Fibroblast of upper back skin (primary cell): ENCODE data around the gene KCNK17.
A peak's percentile ranks its signal among the peaks of the same experiment; 100 is the strongest.

Source experiments
- DNase-seq: peaks from one replicate; pipeline ENCODE4 v3.0.0-alpha.2; 2013

Gene KCNK17

DNA sequence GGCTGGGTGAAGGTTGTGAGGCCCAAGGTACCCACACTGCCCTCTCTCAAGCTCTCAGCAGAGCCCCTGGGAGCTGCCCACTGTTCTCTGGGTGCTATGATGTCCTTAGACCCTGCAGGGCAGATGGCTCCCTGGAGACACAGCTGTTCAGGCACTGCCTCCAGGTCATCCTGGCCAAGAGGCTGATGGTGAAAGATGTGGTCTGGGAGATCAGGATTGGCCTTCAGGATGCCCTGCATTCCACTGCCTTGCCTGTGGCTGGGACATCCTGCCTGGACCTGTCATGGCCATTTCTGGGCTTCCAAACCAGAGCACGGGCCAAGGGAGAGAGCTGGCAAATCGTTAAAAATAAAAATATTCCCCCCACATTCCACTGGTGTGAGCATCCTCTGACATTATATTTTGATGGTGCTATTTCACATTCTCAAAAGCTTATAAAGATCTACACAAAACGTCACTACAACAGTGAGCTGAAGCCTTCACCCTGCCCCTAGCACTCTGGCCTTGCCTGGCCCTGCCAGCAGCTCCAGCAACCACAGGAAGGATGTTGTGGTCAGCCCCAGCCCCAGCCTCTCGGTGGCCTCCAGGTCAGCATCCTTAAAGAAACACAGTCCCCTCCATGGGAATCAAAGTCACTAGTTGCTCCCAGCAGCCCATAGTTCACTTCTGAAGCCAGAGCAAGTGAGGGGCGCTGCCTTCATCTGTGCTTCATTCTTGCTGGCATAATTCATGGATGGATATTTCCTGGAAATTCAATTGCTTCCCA lies 21.7 kb upstream of the KCNK17 start:
- peak; percentile 8 for DNase-seq

DNA sequence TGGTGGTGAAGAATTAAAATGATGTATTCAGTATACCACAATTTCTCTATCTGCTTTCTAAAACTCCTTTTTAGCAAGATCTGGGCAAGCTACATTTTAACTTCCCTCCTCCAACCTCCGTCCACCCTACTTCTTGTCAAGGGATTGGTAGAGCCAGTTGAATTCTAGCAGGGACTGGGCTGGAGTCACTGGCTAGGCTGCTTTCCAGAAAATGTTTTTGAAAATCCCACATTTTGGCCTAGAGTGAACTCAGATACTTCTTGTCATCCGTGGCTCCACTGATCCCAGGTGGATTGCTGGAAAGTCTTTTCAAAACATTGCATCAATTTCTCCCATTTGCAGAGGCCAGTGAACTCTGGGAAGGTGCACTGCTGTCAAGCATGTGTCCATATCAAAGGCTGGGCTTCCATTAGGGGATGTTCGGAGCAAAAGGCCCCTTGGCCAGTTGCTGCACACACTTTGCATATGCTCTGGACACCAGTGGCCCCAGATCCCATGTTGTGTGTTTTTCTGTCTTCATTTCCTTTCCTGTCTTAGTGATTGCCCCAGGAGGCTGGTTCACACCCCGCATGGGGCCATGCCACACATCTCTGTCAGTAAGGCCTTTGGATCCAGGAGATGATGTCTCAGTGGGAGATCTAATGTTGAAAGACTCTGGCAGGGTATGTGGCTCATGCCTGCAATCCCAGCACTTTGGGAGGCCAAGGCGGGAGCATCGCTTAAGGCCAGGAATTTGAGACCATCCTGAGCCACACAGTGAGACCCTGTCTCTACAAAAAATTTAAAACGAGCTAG lies 19.6 kb upstream of the KCNK17 start:
- DNase-seq = peak; percentile 8

DNA sequence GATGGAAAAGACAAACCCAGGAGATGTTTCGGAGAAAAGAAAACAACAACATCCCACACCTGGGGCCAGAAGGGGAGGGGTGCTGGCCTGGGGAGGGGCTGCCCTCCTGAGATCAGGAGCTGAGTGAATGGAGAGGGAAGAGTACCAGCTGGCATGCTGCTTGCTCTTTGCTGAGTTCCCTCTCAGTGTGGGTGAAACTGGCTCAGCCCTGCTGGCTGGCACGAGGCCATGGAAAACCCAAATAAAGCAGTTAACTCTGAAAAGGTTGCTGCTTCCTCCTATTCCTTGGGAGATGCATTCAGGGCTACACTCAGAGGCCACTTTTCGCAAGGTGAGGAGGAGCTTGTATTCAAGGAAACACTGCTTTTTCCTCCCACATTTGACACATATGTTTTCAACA lies 16.3 kb upstream of the KCNK17 start:
- DNase-seq = no peak

DNA sequence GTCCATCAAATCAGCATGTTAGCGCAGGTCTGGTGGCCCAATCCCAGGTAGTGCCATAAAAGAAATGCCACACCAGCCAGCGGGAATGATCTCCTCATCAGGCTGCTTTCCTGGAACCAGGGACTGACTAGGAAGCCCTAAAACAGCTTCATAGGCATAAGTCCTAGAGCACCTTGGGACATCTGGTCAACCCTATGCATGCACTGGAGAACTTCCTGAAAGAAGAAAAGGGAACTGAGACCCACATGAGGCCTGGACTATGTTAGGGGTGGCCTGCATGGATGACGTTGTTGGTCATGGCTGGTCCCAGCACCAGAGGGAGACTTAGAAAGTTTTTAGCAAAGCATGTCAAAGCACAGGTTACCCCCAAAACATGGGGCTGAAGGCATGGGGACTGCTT lies 15.8 kb upstream of the KCNK17 start:
- DNase-seq = no peak

DNA sequence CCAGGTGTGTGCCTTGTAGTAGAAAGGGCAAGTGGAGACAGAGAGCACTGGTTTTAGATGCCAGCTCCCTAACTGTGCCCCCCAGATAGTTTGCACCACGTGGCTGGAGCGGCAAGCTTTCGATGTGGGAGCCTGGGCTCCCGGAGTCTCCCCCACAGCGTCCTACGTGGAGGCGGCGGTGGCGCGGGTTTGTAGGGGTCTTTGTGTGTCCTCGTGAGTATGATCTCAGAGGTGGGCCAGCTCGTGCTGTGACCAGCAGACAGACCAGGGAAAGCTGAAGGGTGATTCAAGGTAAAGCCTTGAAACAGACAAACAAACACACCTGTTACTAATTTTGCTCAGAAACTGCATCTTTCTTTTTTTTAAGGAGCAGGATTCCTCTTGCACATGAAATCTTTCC lies 13.8 kb upstream of the KCNK17 start:
- no peak for DNase-seq

DNA sequence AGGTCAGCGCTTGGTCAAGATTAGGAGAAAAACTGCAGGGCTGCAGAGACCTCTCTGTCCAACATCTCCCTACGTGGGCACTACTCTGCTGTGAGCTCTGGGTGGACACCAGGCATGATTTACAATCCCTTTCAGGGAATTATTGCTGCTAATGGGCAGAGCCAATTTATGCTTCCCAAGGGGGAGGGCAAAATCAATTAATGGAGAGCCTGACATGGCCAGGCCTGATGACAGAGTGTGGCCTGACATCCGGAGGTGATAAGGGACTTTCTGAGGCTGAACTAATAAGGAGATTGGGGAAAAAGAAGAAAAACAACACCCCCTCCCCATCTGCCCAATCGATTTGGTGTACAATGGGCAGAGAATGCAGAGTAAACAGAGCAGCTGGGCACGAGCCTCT lies 13.3 kb upstream of the KCNK17 start:
- no peak for DNase-seq

DNA sequence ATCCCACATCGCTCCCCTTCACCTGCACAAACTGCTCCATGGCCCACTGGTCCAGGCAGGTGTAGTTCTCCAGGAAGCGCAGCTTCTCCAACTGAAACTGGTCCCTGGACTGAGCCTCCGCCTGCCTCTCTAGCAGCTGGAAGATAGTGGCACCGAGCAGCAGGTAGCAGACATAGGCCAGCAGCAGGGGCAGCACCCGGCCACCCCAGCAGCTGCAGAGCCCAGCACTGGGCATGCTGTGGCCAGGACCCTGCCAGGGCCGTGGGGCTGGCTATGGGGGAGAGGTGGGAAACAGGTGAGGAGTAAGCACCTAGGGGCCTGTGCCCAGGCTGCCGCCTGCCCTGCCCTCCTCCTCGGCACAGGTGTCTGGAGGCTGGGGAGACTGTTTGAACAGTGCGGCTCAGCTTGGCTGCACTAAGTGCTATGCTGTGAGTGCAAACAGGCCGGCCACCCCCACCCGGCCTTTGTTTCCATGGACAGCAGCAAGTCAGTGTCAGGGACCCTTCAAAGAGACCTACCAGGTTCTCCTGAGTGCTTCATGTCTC lies 8.2 kb upstream of the KCNK17 start, which contains the start of gene KCNK16:
Gene KCNK16 (minus strand): TSS at position 397 of the 545 bp plus-strand sequence. CDS start 162 bp downstream, at position 235.
- no peak for DNase-seq

DNA sequence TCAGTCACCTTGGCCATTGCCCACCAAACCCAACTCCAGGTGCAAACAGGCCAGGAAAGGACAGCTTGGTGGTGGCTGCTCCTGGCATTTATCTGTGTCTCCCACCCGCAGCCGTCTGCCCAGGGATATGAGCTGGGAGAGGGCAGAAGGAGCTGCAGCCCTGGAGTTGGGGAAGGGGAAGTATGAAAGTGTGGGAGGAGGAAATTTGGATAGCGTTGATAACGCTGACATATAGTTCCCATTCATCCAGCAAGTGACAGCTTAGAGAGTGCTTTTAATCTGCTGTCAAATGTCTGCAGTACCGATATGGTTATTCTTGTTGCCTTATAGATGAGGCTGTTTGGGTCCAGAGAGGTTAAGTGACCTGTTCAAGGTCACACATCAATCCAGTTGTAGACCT lies 7.5 kb upstream of the KCNK17 start:
- no peak for DNase-seq

DNA sequence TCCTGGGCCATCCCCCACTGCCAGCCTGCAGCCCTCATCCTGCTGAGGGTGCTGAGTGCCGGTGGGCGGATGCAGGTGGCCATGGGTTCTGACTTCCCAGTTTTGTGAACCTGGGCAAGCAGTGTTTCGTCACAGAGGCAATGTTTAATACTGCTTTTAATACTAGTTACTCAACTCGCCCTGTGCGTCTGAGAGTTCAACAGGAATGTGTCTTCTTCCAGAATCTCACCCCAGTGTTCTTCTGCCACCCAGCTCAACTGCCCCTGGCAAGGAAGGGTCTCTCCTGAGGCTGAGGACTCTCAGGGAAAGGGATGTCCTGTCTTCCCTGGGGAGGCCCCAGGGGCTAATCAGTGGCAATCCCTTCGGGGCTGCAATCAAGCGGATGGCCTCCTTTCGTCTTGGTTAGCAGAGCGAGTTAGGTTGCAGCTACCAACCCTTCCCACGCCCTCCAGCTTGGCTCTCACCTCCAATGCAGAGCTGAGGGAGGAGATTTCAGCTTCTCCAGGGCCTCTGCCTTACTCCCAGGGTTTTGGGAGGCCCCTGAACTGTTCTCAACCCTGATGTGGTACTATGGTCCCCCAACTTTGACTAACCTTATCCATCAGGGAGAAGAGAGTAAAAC lies 6.3 kb upstream of the KCNK17 start:
- no peak for DNase-seq

DNA sequence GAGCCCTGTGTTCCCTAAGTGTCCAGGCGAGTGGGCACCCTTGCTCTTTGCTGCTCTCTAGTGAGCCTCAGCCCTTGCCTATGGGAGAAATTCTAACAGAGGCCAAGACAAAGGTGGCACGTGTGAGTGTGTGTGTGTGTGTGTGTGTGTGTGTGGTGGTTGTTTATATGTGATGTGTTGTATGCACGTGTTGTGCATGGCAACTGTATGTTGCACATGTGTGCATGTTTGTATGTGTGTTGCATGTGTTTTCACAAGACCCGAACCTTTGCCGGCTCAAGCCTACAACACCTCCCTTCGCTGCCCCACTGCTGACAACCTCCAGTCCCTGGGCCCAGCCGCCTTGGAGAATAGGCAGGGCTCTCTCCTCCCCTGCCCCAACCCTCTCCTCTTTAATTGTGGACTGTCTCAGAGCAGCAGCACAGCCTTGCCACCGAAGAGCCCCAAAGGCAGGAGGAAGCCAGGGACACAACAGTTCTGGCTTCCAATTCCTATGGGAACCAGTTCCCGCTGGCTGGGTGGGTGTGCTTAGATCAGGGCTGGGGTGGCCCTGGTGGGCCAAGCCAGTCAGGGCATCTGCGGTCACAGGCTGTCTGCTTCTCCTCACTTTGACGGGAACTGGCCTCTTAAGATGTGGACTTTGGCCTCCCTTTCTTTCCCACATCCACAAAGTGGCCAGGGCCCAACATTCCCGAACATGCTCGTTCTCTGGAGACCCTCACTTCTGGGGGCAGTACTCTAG lies 5.6 kb upstream of the KCNK17 start:
- no peak for DNase-seq

DNA sequence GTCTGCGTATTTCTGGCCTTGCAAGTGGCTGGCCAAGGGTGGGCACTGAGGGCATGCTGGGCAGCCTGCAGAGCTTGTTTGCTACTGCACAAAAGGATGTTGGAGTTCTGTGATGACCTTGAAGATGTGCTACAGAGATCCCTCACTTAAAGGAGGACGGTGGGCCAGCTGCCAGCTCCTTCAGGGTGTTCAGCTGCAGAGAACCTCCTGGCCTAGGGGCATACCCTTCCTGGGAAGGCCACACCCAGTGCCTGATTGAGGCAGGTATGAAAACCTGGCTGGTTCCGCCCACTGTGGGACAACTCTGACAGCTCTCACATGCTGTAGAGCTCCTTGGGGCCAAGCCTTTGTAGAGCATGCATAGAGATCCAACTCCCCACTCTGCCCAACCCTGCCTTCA lies 3.0 kb upstream of the KCNK17 start:
- DNase-seq = no peak

DNA sequence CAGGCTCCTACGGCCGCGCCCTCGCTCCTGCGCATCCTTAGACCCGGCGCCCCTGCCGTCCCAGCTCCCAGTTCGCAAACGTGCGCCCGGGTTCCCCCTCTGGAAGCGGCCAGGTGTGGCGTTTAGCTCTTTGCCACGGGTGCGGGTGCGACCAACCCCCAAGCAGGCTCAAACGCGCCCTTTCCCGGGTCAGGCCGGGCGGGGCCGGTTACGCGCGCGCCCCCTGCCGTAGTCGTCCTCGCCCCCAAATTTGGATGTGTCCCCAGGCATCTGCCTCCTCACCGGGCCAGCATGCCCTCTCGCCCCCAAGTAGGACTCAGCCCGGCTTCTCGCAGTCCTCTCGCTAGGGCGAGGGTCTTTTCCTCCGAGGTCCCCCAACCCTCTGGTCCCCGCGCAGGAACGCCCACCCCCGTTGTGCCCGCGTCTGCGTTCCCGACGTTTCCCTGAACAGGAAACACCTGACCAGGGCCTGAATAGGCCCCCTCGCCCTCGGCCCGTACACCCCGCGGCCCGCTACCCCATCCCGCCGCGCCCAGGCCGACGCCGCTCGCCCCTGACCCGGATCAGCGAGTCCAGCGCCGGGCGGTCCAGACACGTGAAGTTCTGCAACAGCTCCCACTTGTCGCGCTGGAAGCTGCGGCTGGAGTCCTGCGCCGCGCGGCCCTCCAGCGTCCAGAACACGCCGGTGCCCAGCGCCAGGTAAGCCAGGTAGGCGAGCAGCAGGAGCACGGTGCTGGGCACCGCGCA lies 520 bp downstream of the KCNK17 start:
- no peak for DNase-seq

DNA sequence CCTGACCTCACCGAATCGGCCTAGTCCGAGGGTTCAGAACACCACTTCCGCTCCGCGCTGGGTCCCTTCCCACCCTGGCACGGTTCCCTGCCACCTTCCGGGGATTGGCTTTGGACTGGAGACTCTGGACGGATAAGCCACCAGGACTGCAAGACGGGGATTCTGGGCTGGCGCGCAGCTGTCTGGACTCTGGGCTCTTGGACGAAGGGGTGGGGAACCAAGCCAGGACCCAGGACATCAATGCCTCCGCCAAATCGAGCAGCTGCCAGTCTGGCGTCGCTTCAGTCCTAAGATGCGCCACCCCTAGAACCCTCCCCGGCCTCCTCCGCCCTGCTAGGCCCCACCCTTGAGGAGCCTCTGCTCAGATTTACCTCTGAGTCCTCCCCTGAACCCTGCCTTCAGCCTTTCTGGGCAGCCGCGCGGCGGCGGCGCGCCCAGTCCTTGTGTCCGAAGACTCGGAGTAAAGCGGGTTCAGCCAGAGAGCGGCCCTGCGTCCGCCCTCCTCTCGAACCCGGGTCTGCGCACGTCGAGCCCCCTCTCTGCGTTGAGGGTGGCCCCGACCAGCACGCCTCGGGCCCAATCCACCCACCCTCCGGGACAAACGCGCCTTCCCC lies 1.2 kb downstream of the KCNK17 start:
- DNase-seq = no peak

DNA sequence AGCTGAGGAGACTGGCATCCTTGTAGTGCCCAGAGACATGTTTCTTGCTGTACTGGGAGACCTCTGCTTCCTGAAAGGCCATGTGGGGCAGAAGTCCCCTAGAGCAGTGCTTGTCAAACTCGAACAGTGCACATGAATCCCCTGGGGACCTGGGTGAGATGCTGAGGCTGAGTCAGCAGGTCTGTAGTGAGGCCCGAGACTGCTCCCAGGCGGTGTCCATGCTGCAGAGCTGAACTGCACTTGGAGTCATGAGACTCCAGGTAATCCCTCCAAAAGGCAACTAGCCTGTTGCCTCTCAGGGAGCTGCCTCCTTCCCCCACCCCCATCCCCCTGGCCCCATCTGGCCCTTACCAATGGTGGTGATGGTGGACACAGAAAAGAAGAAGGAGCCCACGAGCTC lies 3.7 kb downstream of the KCNK17 start:
- no peak for DNase-seq

DNA sequence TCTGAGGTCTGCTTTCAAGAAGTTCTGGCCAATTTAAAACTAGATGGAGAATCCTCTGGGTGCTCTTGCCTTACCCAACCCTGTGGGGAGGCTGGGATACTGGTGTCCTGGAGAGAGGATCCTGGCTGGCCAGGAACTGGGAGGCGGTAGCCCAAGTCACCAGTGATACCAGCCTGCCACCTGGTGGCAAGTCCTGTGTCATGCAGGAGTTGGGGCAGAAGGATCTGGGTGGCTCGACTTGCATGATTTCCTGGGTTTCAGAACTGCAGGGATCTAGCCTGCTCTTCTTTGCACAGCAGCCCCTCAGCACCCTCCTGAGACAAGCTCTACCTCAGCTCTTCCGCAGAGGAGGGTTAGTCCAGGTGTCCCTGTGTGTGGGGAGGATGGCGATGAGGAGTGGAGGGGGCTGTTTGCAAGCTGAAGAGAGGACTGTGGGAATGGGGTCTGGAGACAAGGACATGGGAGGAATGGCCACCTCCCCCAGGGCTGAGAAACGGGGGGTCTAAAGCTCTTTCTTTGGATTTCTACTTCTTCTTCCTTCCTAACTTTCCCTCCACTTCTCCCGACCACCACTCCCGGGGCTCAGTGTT lies 4.2 kb downstream of the KCNK17 start:
- DNase-seq = peak; percentile 51

DNA sequence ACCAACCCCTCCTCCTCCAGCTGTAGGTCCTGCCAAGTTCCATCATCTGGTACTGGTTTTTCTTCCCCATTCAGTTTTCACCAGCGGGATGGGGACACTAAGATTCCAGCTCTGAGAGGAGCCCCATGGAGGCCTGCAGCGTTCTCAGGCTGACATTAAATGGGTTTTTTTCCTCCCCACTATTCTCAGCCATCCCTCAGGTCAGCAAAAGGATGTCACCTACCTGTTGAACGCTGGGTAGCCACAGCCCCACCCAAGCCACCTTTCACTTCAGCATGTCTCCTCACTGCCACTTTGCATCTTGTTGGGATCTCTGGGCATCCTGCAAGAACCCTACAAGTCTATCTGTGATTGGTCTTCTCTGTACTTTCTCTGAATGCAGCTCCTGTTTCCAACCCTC lies 6.8 kb downstream of the KCNK17 start:
- DNase-seq = no peak

DNA sequence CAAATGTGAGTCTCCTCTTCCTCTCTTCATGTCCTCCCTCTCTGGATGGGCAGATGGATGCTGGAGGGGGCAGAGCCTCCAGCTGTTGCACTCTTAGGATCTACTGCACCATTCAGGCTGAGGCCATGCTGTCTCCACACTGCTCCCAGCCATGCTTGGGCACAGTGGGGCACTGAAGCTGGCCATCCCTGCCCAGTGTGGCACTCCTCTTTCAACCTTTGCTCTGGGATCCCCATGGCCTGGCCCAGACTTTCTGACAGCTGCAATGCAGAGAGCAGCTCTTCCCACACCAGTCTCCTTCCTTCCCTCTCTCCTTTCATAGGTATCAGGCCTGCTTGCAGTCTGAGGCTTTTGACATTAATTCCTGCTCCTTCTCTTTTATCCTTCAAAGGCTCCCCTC lies 9.3 kb downstream of the KCNK17 start:
- no peak for DNase-seq

DNA sequence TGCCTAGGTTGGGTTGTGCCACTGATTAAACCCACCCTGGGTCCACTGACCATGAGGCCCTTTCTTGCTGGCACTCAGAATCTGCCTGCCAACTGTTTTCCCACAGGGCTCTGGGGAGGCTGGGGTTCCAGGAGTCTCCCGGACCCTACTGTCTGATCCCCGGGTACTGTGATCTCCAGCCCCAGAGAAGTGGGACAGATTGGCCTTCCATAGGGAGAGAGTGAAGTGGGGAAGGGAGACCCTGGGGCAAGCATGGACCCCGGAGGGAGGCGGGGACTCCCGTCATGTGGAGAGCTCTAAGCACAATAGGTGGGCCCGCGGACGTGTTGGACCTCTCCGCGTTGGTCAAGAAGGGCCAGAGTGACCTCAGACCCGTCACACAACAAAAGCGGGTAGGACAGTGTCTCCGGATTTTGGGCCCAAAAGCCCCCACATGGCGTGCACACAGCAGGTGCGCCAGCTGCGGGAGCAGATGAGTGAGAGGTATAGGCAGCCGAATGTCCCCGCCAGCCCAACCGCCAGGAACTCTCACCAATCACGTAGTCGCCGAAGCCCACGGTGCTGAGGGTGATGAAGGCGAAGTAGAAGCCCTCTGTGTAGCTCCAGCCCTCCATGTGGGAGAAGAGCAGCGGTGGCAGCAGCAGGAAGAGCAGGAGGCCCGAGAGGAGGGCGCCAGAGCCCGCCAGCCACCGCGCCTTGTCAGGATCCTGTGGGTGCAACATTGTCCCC lies 10.6 kb downstream of the KCNK17 start:
- no peak for DNase-seq

DNA sequence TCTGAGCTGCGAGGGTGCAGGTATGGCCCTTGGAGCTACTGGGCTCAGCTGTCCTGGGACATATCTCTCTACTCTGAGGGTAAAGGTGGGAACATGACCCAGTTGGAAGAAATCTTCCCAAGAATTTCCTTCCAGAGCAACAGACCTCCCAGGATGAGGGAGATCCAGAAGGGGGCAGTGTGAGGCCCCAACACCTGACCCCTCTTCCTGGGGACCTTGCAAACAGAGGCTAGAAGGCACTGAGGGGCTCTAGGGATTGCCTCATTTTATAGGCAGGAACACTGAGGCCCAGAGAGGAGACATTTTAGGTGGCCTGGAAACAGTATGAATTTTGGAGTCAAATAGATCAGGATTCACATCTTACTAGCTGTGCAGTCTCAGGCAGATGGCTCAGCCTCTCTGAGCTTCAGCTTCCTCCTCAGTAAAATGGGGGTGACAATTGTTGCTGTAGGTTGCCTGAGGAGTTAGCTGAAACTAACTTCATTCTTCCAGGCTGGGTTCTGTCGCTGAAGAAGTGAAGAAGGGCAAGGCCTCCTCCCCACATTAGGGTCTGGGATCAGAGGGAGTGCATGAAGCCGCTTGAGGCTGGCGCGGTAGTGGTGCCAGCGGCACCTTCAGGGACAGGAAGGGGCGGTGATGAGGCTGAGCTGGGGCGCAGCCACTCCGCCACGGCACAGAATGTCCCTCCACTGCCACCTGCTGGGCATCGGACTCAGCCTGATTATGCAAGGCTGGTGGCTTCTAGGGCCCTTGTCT lies 11.4 kb downstream of the KCNK17 start:
- peak; percentile 54 for DNase-seq

DNA sequence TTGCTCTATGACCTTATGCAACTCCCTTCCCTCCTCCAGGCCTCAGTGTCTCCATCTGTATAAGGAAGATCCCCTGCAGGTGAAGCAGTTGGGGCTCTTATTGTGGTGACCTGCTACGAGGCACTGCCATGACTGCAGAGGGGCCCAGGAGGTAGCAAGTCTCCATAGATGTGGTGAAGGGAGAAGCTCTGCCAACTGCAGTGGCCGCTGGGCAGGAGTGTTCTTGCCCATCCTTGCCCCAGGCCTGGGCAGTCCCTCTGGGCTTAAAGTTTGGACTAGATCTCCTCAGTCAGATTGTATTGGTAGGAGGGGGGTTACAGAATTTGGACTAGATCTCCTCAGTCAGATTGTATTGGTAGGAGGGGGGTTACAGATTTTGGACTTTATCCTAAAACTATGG lies 12.2 kb downstream of the KCNK17 start:
- no peak for DNase-seq
